IPS DF 6.9 (cell line): ENCODE measurements around the gene IL17B.

Experiments
- DNase-seq: peaks from one replicate; pipeline ENCODE4 v3.0.0-alpha.2; 2013; ENCODE audit warnings: low read depth, low spot score
- H3K27ac ChIP-seq: one replicate; pipeline ENCODE4 v1.5.1; 2013; ENCODE audit warnings: low read length, control low read depth
- H3K27me3 ChIP-seq: 2 replicates; pipeline ENCODE4 v1.6.1; 2013; ENCODE audit warnings: mild to moderate bottlenecking, low read length; ENCODE audit not compliant: control insufficient read depth, insufficient read depth
- H3K36me3 ChIP-seq: 2 replicates; pipeline ENCODE4 v1.6.1; 2013; ENCODE audit warnings: low read length; ENCODE audit not compliant: control insufficient read depth, insufficient read depth
- H3K4me1 ChIP-seq: 2 replicates; pipeline ENCODE4 v1.6.1; 2013; ENCODE audit warnings: low read length; ENCODE audit not compliant: control insufficient read depth, insufficient read depth
- H3K4me3 ChIP-seq: 2 replicates; pipeline ENCODE4 v1.5.1; 2013; ENCODE audit warnings: mild to moderate bottlenecking, low read length
- H3K9me3 ChIP-seq: 2 replicates; pipeline ENCODE4 v1.6.1; 2013; ENCODE audit warnings: low read length, inconsistent platforms; ENCODE audit not compliant: control insufficient read depth, insufficient read depth
- WGBS: extraction: QIAGEN DNeasy Blood & Tissue Kit; methylation state at CpG from one replicate; pipeline ENCODE4 v1.1.7; 2013; ENCODE audit warnings: mixed read lengths, missing lambda C conversion rate; ENCODE audit not compliant: insufficient read length, insufficient coverage; 5-methylcytosine and 5-hydroxymethylcytosine counted together

Gene IL17B

DNA sequence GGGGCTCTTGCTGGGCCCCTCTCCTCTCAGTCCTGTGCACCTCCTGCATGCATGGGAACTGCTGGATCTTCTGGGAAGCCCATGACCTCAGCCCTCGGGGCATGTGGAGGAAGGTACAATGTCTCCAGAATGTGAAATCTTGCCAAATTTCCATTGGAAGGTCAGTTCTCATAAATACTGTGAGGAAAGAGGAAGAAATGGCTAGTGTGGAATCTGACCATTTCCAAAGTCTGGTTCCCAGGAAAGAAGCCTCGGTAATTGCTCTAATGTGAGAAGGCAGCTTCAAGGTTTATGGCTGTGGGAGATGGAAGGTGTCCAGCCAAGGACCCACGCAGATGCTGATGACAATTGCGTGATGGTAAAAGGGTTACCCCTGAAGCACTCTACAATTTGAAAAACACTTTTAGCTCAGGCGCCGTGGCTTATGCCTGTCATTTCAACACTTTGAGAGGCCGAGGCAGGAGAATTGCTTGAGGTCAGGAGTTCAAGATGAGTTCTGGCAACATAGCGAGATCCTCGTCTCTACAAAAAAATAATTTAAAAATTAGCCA is 8.1 kb upstream of the IL17B start:
- Histone ChIP-seq H3K4me1 (no peaks in the 10 kb centered on the region), H3K4me3 (no peak overlapping the region), H3K9me3 (peaks cover 1% of the 10 kb centered on the region; the same call in 1 of the 2 replicates), H3K36me3 (no peaks in the 10 kb centered on the region), H3K27me3 (no peaks in the 10 kb centered on the region), H3K27ac (no peak overlapping the region)
- no CpG with 5 or more reads among the region's 9 CpGs for WGBS
- no peak for DNase-seq

- Histone ChIP-seq H3K4me3 (no peak overlapping the region), H3K36me3 (no peaks in the 10 kb centered on the region), H3K27me3 (no peaks in the 10 kb centered on the region), H3K27ac (no peak overlapping the region), H3K4me1 (0 out of 2 replicates have a peak, but pooled peaks cover 1% of the 10 kb centered on the region), H3K9me3 (peaks cover 1% of the 10 kb centered on the region; the same call in 1 of the 2 replicates)
- no CpG with 5 or more reads among the region's 5 CpGs for WGBS
- DNase-seq: no peak
These were observed 7.1 kb upstream of the IL17B start for GRCh38 chr5:149386166-149386565.

- WGBS: no CpG with 5 or more reads among the region's 9 CpGs
- Histone ChIP-seq H3K4me1 (peaks cover 1% of the 10 kb centered on the region; the same call in 1 of the 2 replicates), H3K27me3 (no peaks in the 10 kb centered on the region), H3K27ac (no peak overlapping the region), H3K36me3 (no peaks in the 10 kb centered on the region), H3K4me3 (no peak overlapping the region), H3K9me3 (peaks cover 1% of the 10 kb centered on the region; the same call in 1 of the 2 replicates)
- no peak for DNase-seq
These were observed 4.3 kb upstream of the IL17B start for GRCh38 chr5:149383399-149383798.

DNA sequence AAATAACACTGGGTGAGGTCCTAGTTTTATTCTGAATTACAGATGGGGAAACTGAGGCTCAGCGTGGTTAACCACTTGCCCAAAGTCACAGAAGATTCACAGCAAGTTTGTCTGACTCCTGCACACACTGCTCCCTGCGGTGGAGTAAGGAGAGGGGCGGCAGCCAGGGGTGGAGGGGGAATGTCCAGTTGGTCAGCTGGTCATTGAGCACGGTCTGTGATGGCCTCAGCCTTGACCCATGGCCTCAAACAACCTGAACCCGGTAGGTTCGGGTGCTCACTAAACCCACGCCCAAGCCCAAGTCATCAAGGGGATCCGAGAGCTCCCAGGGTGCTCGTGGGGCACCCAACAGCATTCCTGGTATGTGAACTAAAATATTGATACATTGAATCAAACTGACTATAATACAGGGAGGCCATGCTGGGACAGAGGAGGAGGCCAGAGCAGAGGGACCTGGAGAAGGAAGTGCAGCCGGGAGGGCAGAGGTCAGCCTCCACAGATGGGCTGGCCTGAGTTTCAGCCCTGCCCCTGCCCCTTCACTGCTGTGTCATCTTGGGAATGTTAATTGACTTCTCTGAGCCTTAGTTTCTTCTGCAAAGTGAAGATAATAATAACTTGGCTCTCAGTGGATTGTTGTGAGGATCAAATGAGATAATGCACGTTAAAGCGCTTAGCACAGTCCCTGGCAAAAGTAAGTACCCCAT is 3.6 kb upstream of the IL17B start:
- H3K4me1 ChIP-seq: peaks cover 1% of the 10 kb centered on the region; the same call in 1 of the 2 replicates
- H3K9me3 ChIP-seq: peaks cover 1% of the 10 kb centered on the region; the same call in 1 of the 2 replicates
- H3K4me3 ChIP-seq: no peak overlapping the region
- no peak for DNase-seq
- H3K27me3 ChIP-seq: no peaks in the 10 kb centered on the region
- no peaks in the 10 kb centered on the region for H3K36me3 ChIP-seq
- no CpG with 5 or more reads among the region's 12 CpGs for WGBS
- H3K27ac ChIP-seq: no peak overlapping the region

GRCh38 chr5:149381986-149382338 is 2.9 kb upstream of the IL17B start:
- Histone ChIP-seq H3K4me3 (no peak overlapping the region), H3K9me3 (peaks cover 1% of the 10 kb centered on the region; the same call in 1 of the 2 replicates), H3K36me3 (no peaks in the 10 kb centered on the region), H3K27ac (no peak overlapping the region), H3K4me1 (peaks cover 1% of the 10 kb centered on the region; the same call in 1 of the 2 replicates), H3K27me3 (no peaks in the 10 kb centered on the region)
- no CpG with 5 or more reads among the region's 16 CpGs for WGBS
- DNase-seq: peak; percentile 67

GRCh38 chr5:149381261-149381985 is 2.3 kb upstream of the IL17B start:
- WGBS: no CpG with 5 or more reads among the region's 8 CpGs
- Histone ChIP-seq H3K9me3 (peaks cover 1% of the 10 kb centered on the region; the same call in 1 of the 2 replicates), H3K4me3 (no peak overlapping the region), H3K27me3 (no peaks in the 10 kb centered on the region), H3K4me1 (peaks cover 1% of the 10 kb centered on the region; the same call in 1 of the 2 replicates), H3K27ac (no peak overlapping the region), H3K36me3 (no peaks in the 10 kb centered on the region)
- DNase-seq: no peak

- H3K27ac ChIP-seq: no peak overlapping the region
- H3K27me3 ChIP-seq: no peaks in the 10 kb centered on the region
- H3K4me3 ChIP-seq: no peak overlapping the region
- no peaks in the 10 kb centered on the region for H3K36me3 ChIP-seq
- peaks cover 1% of the 10 kb centered on the region; the same call in 1 of the 2 replicates for H3K4me1 ChIP-seq
- WGBS: no CpG with 5 or more reads among the region's 16 CpGs
- no peak for DNase-seq
- H3K9me3 ChIP-seq: no peaks in the 10 kb centered on the region
These were observed 1.5 kb upstream of the IL17B start for GRCh38 chr5:149380466-149381121.

GRCh38 chr5:149379818-149380374 is 804 bp upstream of the IL17B start:
- Histone ChIP-seq H3K4me1 (peaks cover 1% of the 10 kb centered on the region; the same call in 1 of the 2 replicates), H3K9me3 (no peaks in the 10 kb centered on the region), H3K27ac (no peak overlapping the region), H3K27me3 (no peaks in the 10 kb centered on the region), H3K4me3 (no peak overlapping the region), H3K36me3 (no peaks in the 10 kb centered on the region)
- DNase-seq: no peak
- WGBS: no CpG with 5 or more reads among the region's 5 CpGs

DNA sequence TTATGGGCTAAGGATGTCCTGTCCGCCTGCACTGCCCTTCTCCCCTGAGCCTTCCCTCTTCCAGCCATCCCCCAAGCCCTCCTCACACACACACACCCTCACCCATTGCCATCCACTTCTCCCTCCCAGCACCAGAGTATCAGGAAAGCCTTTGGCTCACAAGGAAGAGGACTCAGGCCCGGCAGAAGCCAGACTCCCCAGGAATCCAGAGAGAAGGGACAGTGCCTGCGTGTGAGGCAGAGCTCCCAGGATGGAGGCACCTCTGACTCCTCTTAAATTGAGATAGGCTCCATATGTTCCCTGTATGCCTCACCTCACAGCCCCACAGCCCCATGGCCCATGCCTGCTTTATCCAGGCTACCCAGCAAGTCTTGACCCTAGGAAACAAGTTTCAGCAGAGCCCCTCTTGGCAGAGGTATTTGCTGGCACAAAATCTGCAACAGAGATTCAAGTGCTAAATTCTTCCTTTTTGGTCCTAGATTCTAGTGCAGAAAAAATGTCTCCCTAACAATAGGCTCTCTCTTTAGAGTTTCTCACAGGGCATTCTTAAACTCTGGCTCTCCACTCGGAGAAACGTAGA is 761 bp downstream of the IL17B start:
- H3K4me3 ChIP-seq: no peak overlapping the region
- WGBS: no CpG with 5 or more reads among the region's 5 CpGs
- DNase-seq: no peak
- H3K27me3 ChIP-seq: no peaks in the 10 kb centered on the region
- no peak overlapping the region for H3K27ac ChIP-seq
- no peaks in the 10 kb centered on the region for H3K36me3 ChIP-seq
- H3K9me3 ChIP-seq: no peaks in the 10 kb centered on the region
- H3K4me1 ChIP-seq: peaks cover 1% of the 10 kb centered on the region; the same call in 1 of the 2 replicates
